SK-N-SH (cell line): ENCODE measurements around the gene CUX1. TPM values are rescaled to one million over a fixed set of nuclear protein-coding genes. Genes with fewer than 3 reads are reported as not detected.

Experiments
- CTCF ChIA-PET: fragments of 300-600, 350-600 bp; formaldehyde crosslinking; extraction: SDS; loops from one replicate; lab custom pipeline; 2021; lab: Yijun Ruan, JAX
- POLR2A ChIA-PET: fragments of 350-600 bp; sonication (Branson Sonifier 250); formaldehyde crosslinking; extraction: SDS; loops from one replicate; lab custom pipeline; 2020; ENCODE audit warnings: antibody characterized with exemption, inconsistent platforms; lab: Yijun Ruan, JAX
- DNase-seq: peaks from one replicate; pipeline ENCODE4 v3.0.0; 2012
- H2AFZ ChIP-seq: fragments of 200-600 bp; sonication (generic); 2 replicates; pipeline ENCODE4 v1.8.1; 2016; ENCODE audit warnings: antibody characterized with exemption, mild to moderate bottlenecking, low read depth
- H3F3A ChIP-seq: fragments of 200-600 bp; sonication (generic); replicated peaks from 2 replicates; pipeline ENCODE3; 2016; ENCODE audit warnings: antibody characterized with exemption, mild to moderate bottlenecking; ENCODE audit not compliant: insufficient read depth
- H3K27ac ChIP-seq, 2 experiments: fragments of 200-500 bp in 1 of 2; fragments of 200-600 bp in 1 of 2; sonication (Bioruptor generic) in 1 of 2; sonication (generic), shearing (Covaris generic) in 1 of 2; 2 replicates each; pipeline versions ENCODE4 v1.5.1 to v1.6.1; 2014 to 2016; ENCODE audit warnings: low read depth in 2 of 2, inconsistent platforms in 1 of 2, low read length in 1 of 2, mild to moderate bottlenecking in 1 of 2, mixed read lengths in 1 of 2
- H3K27me3 ChIP-seq: fragments of 200-600 bp; sonication (generic), shearing (Covaris generic); 2 replicates; pipeline ENCODE4 v1.6.1; 2016; ENCODE audit warnings: mixed run types; ENCODE audit not compliant: insufficient read depth
- H3K36me3 ChIP-seq, 2 experiments: fragments of 200-500 bp in 1 of 2; fragments of 200-600 bp in 1 of 2; sonication (Bioruptor generic) in 1 of 2; sonication (generic) in 1 of 2; replicated peaks in 1 of 2; 2 replicates each; pipeline versions ENCODE3 to v1.5.1; 2014 to 2016; ENCODE audit warnings: low read length in 1 of 2, mild to moderate bottlenecking in 1 of 2; ENCODE audit not compliant: insufficient read depth in 2 of 2, control insufficient read depth in 1 of 2
- H3K4me1 ChIP-seq, 2 experiments: fragments of 200-500 bp in 1 of 2; fragments of 200-600 bp in 1 of 2; sonication (Bioruptor generic) in 1 of 2; sonication (generic), shearing (Covaris generic) in 1 of 2; 2 replicates each; pipeline versions ENCODE4 v1.5.1 to v1.6.1; 2014 to 2016; ENCODE audit warnings: low read depth in 1 of 2, low read length in 1 of 2, mixed run types in 1 of 2; ENCODE audit not compliant: insufficient read depth in 2 of 2, control insufficient read depth in 1 of 2
- H3K4me2 ChIP-seq: fragments of 200-600 bp; sonication (generic), shearing (Covaris generic); 2 replicates; pipeline ENCODE4 v1.6.1; 2017; ENCODE audit warnings: mixed run types
- H3K4me3 ChIP-seq, 2 experiments: fragments of 200-500 bp in 1 of 2; fragments of 200-600 bp in 1 of 2; sonication (Bioruptor generic) in 1 of 2; sonication (generic), shearing (Covaris generic) in 1 of 2; 2 replicates each; pipeline versions ENCODE4 v1.5.1 to v1.8.1; 2014 to 2016; ENCODE audit warnings: low read depth in 2 of 2, inconsistent platforms in 1 of 2, low read length in 1 of 2, mild to moderate bottlenecking in 1 of 2, mixed read lengths in 1 of 2, moderate library complexity in 1 of 2
- H3K79me2 ChIP-seq: fragments of 200-600 bp; sonication (generic); 2 replicates; pipeline ENCODE4 v1.8.1; 2017; ENCODE audit warnings: mild to moderate bottlenecking; ENCODE audit not compliant: insufficient read depth
- H3K9ac ChIP-seq: fragments of 200-600 bp; sonication (generic); 2 replicates; pipeline ENCODE4 v1.6.1; 2017; ENCODE audit warnings: mixed run types
- H3K9me2 ChIP-seq: fragments of 200-600 bp; sonication (generic); 2 replicates; pipeline ENCODE4 v1.6.1; 2017; ENCODE audit warnings: mixed run types
- H3K9me3 ChIP-seq: fragments of 200-600 bp; sonication (generic); 2 replicates; pipeline ENCODE4 v1.6.1; 2017; ENCODE audit warnings: mixed run types, mild to moderate bottlenecking, moderate library complexity
- H4K20me1 ChIP-seq: fragments of 200-600 bp; sonication (generic); 2 replicates; pipeline ENCODE4 v1.6.1; 2017; ENCODE audit warnings: mild to moderate bottlenecking, mixed run types; ENCODE audit not compliant: insufficient read depth
- CHD2 ChIP-seq: fragments of 150-350 bp; IDR thresholded peaks from 2 replicates; pipeline ENCODE4 v1.6.1; 2018; ENCODE audit warnings: low read length; ENCODE audit not compliant: partially characterized antibody
- CTCF ChIP-seq: fragments of 200-600 bp; sonication (generic); IDR thresholded peaks from 2 replicates; pipeline ENCODE4 v1.6.1; 2017; ENCODE audit warnings: antibody characterized with exemption, mild to moderate bottlenecking, moderate library complexity
- ELF1 ChIP-seq: IDR thresholded peaks from 2 replicates; pipeline ENCODE4 v1.4.0; 2012
- EP300 ChIP-seq, 2 experiments: IDR thresholded peaks; 2 replicates each; pipeline versions ENCODE4 v1.4.0 to v1.6.1; 2012; ENCODE audit warnings: borderline replicate concordance in 1 of 2, low read depth in 1 of 2, low read length in 1 of 2
- FOSL2 ChIP-seq: IDR thresholded peaks from 2 replicates; pipeline ENCODE4 v1.4.0; 2012; ENCODE audit warnings: low read depth, mild to moderate bottlenecking, moderate library complexity, borderline replicate concordance
- FOXJ3 ChIP-seq: sonication (generic); formaldehyde crosslinking; IDR thresholded peaks from 2 replicates; pipeline ENCODE4 v1.5.1; 2020; ENCODE audit warnings: mild to moderate bottlenecking, missing genetic modification reagents
- GABPA ChIP-seq: IDR thresholded peaks from 2 replicates; pipeline ENCODE4 v1.4.0; 2012; ENCODE audit warnings: low read depth, mild to moderate bottlenecking
- GATA2 ChIP-seq: sonication (generic); formaldehyde crosslinking; IDR thresholded peaks from 2 replicates; pipeline ENCODE4 v1.5.0; 2020; ENCODE audit warnings: mild to moderate bottlenecking, missing genetic modification reagents
- IRF3 ChIP-seq: fragments of 150-350 bp; IDR thresholded peaks from 2 replicates; pipeline ENCODE4 v1.6.1; 2016; ENCODE audit warnings: mild to moderate bottlenecking, low read depth, low read length
- MAX ChIP-seq: IDR thresholded peaks from 2 replicates; pipeline ENCODE4 v1.4.0; 2012; ENCODE audit warnings: low read depth
- MEF2A ChIP-seq: IDR thresholded peaks from 2 replicates; pipeline ENCODE4 v1.4.0; 2012; ENCODE audit warnings: low read depth, borderline replicate concordance
- NFIC ChIP-seq: IDR thresholded peaks from 2 replicates; pipeline ENCODE4 v1.4.0; 2012; ENCODE audit warnings: borderline replicate concordance
- NRF1 ChIP-seq: IDR thresholded peaks from 2 replicates; pipeline ENCODE4 v1.6.1; 2012; ENCODE audit warnings: low read depth, mild to moderate bottlenecking, low read length
- PBX3 ChIP-seq: IDR thresholded peaks from 2 replicates; pipeline ENCODE4; 2012
- POLR2AphosphoS5 ChIP-seq: IDR thresholded peaks from 2 replicates; pipeline ENCODE4 v1.6.1; 2012; ENCODE audit warnings: low read depth, low read length
- RXRA ChIP-seq: IDR thresholded peaks from 2 replicates; pipeline ENCODE4 v1.4.0; 2012; ENCODE audit warnings: low read depth, mild to moderate bottlenecking, borderline replicate concordance
- TAF1 ChIP-seq: IDR thresholded peaks from 2 replicates; pipeline ENCODE4 v1.6.1; 2012; ENCODE audit warnings: low read depth, mild to moderate bottlenecking, low read length, moderate library complexity, borderline replicate concordance
- TCF12 ChIP-seq: IDR thresholded peaks from 2 replicates; pipeline ENCODE4 v1.4.0; 2012
- TEAD4 ChIP-seq: IDR thresholded peaks from 2 replicates; pipeline ENCODE4 v1.4.0; 2012; ENCODE audit warnings: mild to moderate bottlenecking, borderline replicate concordance; ENCODE audit not compliant: insufficient read depth
- WGBS: methylation state at CpG from one replicate; pipeline ENCODE4 v1.1.6; 2017; ENCODE audit warnings: low lambda C conversion rate; 5-methylcytosine and 5-hydroxymethylcytosine counted together
- polyA plus RNA-seq, 3 experiments: library from polyadenylated mRNA; depleted of rRNA; stranded (reverse); fragments of >200 nt; gene quantifications; 2 replicates each; pipeline ENCODE4 v1.2.3, GENCODE V29; 2012

The CUX1 gene
- polyA plus RNA-seq, 1 of the 3 experiments (the other 2 are of a cell fraction), result 68.6 TPM

DNA sequence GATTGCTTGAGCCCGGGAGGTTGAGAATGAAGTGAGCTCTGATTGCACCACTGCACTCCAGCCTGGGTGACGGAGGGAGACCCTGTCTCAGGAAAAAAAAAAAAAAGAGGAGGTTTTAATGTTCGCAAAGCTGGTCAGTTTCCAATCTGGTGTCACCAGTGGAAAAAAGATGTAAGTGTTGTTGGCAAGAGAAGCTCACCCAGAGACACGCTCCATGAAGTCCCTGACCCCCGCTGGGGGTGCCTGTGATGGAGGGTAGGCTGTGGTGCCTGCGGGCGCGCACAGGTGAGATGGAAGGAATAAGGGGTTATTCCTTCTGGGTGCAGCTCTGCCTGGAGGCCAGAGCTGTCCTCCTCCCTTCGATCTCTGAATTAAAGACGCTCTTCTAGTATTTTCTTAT, 122.7 kb downstream of the CUX1 start:
- ChIA-PET POLR2A (no interaction called here), CTCF (interaction anchor here (1.2 to 2.9 kb wide), 2 partner anchors 31 to 83 kb away, joined by 3 to 8 read pairs; no protein-coding TSS in a partner anchor)
- TF ChIP-seq ELF1 (no peak), TCF12 (no peak), TAF1 (no peak), POLR2AphosphoS5 (no peak), PBX3 (no peak), EP300 (IDR thresholded peaks at IDR 0.05; ENCODE audit: borderline replicate concordance in 1 of 2, low read depth in 1 of 2, low read length in 1 of 2) (no peak), RXRA (no peak), TEAD4 (no peak), FOXJ3 (CRISPR knock-in tag) (no peak), MEF2A (no peak), GABPA (no peak), GATA2 (CRISPR knock-in tag) (no peak), CTCF (no peak), MAX (no peak), NRF1 (no peak), IRF3 (no peak), NFIC (no peak), CHD2 (no peak), FOSL2 (no peak)
- WGBS, result 95% methylated on average over 7 of the region's 10 CpGs
- peaks cover 21 to 48% of the 10 kb centered on the region in 2 experiments for H3K4me1 ChIP-seq
- H3F3A ChIP-seq, result peaks cover 21% of the 10 kb centered on the region
- no peak overlapping the region for H3K4me2 ChIP-seq
- no peaks in the 10 kb centered on the region for H4K20me1 ChIP-seq
- no peaks in the 10 kb centered on the region for H3K27me3 ChIP-seq
- H3K9me3 ChIP-seq, result no peaks in the 10 kb centered on the region
- H3K36me3 ChIP-seq, result no peaks in the 10 kb centered on the region
- H3K9ac ChIP-seq, result no peak overlapping the region
- no peaks in the 10 kb centered on the region for H3K9me2 ChIP-seq
- H3K27ac ChIP-seq, result no peak overlapping the region
- H2AFZ ChIP-seq, result no peak overlapping the region
- H3K79me2 ChIP-seq, result peaks cover 55% of the 10 kb centered on the region
- DNase-seq, result no peak
- H3K4me3 ChIP-seq, result no peak overlapping the region
